Neuronal stem cell (in vitro differentiated cells): ENCODE results near the gene CMBL. TPM values are rescaled to one million over a fixed set of nuclear protein-coding genes. Genes with fewer than 3 reads are reported as not detected.

Source experiments
- DNase-seq: peaks from one replicate; pipeline ENCODE4 v3.0.0-alpha.2; 2013; ENCODE audit warnings: low spot score
- H2AFZ ChIP-seq: one replicate; pipeline ENCODE4 v1.6.1; 2013; ENCODE audit warnings: mild to moderate bottlenecking, low read length, inconsistent platforms
- H2AK5ac ChIP-seq: 2 replicates; pipeline ENCODE4 v1.6.1; 2013; ENCODE audit warnings: low read depth, mild to moderate bottlenecking, inconsistent platforms, low read length, moderate library complexity, mixed read lengths
- H2BK120ac ChIP-seq: 2 replicates; pipeline ENCODE4 v1.6.1; 2013; ENCODE audit warnings: low read depth, mild to moderate bottlenecking, inconsistent platforms, low read length, moderate library complexity, mixed read lengths
- H2BK12ac ChIP-seq: one replicate; pipeline ENCODE4 v1.6.1; 2013; ENCODE audit warnings: low read length, inconsistent platforms
- H2BK15ac ChIP-seq: 2 replicates; pipeline ENCODE4 v1.6.1; 2013; ENCODE audit warnings: mild to moderate bottlenecking, low read length, inconsistent platforms, mixed read lengths
- H2BK5ac ChIP-seq: one replicate; pipeline ENCODE4 v1.6.1; 2013; ENCODE audit warnings: inconsistent platforms, mild to moderate bottlenecking, low read length, moderate library complexity
- H3K14ac ChIP-seq: one replicate; pipeline ENCODE4 v1.6.1; 2013; ENCODE audit warnings: low read length, inconsistent platforms
- H3K18ac ChIP-seq: 2 replicates; pipeline ENCODE4 v1.6.1; 2013; ENCODE audit warnings: low read length, inconsistent platforms
- H3K23ac ChIP-seq: 2 replicates; pipeline ENCODE4 v1.6.1; 2013; ENCODE audit warnings: low read depth, mild to moderate bottlenecking, mixed read lengths, low read length, inconsistent platforms; ENCODE audit not compliant: poor library complexity
- H3K27ac ChIP-seq: replicated peaks from 3 replicates; pipeline ENCODE4 v1.5.1; 2013; ENCODE audit warnings: low read length, inconsistent platforms
- H3K27me3 ChIP-seq, 3 experiments: 2 replicates each; pipeline ENCODE4 v1.6.1; 2013; ENCODE audit warnings: low read length in 3 of 3, mild to moderate bottlenecking in 2 of 3, inconsistent platforms in 1 of 3, low read depth in 1 of 3, mixed read lengths in 1 of 3, moderate library complexity in 1 of 3; ENCODE audit not compliant: control insufficient read depth in 3 of 3, insufficient read depth in 3 of 3
- H3K36me3 ChIP-seq, 2 donors: replicated peaks in 1 of 2; 2 replicates each; pipeline ENCODE4 v1.6.1; 2013; ENCODE audit warnings: low read length in 2 of 2; ENCODE audit not compliant: control insufficient read depth in 2 of 2, insufficient read depth in 2 of 2
- H3K4ac ChIP-seq: 2 replicates; pipeline ENCODE4 v1.6.1; 2013; ENCODE audit warnings: inconsistent platforms, mild to moderate bottlenecking, low read length, moderate library complexity
- H3K4me1 ChIP-seq, 2 donors: 1 replicate in 1 of 2; 2 replicates in 1 of 2; pipeline ENCODE4 v1.6.1; 2013; ENCODE audit warnings: low read length in 2 of 2, low read depth in 1 of 2; ENCODE audit not compliant: control insufficient read depth in 2 of 2, insufficient read depth in 1 of 2
- H3K4me2 ChIP-seq: one replicate; pipeline ENCODE4 v1.6.1; 2013; ENCODE audit warnings: mild to moderate bottlenecking, low read length, inconsistent platforms; ENCODE audit not compliant: insufficient read depth, poor library complexity, severe bottlenecking
- H3K4me3 ChIP-seq, 2 donors: 2 replicates each; pipeline ENCODE4 v1.5.1; 2013; ENCODE audit warnings: low read length in 2 of 2, mild to moderate bottlenecking in 2 of 2, inconsistent platforms in 1 of 2, moderate library complexity in 1 of 2
- H3K79me1 ChIP-seq: one replicate; pipeline ENCODE4 v1.6.1; 2013; ENCODE audit warnings: low read depth, mild to moderate bottlenecking, inconsistent platforms, low read length, moderate library complexity
- H3K9ac ChIP-seq: one replicate; pipeline ENCODE4 v1.6.1; 2013; ENCODE audit warnings: mild to moderate bottlenecking, low read depth, low read length, inconsistent platforms; ENCODE audit not compliant: poor library complexity
- H3K9me3 ChIP-seq, 2 donors: replicated peaks in 1 of 2; 2 replicates each; pipeline versions ENCODE3 to v1.6.1; 2013; ENCODE audit warnings: low read length in 2 of 2, mild to moderate bottlenecking in 2 of 2, inconsistent platforms in 1 of 2, low read depth in 1 of 2, mixed read lengths in 1 of 2, moderate library complexity in 1 of 2; ENCODE audit not compliant: control insufficient read depth in 2 of 2, insufficient read depth in 1 of 2
- H4K8ac ChIP-seq: one replicate; pipeline ENCODE4 v1.6.1; 2013; ENCODE audit warnings: low read depth, mild to moderate bottlenecking, inconsistent platforms, low read length, moderate library complexity
- H4K91ac ChIP-seq: one replicate; pipeline ENCODE4 v1.6.1; 2013; ENCODE audit warnings: low read length, low read depth, mild to moderate bottlenecking, inconsistent platforms; ENCODE audit not compliant: poor library complexity
- whole genome bisulfite sequencing, 2 donors: extraction: QIAGEN DNeasy Blood & Tissue Kit; methylation state at CpG; one replicate each; pipeline ENCODE4 v1.1.7; 2013; ENCODE audit warnings: missing lambda C conversion rate in 2 of 2, mixed read lengths in 1 of 2; ENCODE audit not compliant: insufficient read length in 2 of 2, insufficient replicate concordance in 1 of 2; ENCODE audit errors: extremely low coverage in 2 of 2; 5-methylcytosine and 5-hydroxymethylcytosine counted together
- small RNA-seq: library from polyadenylated mRNA; stranded (forward); fragments of <200 nt; extraction: miRNeasy Mini kit (QIAGEN cat#:217004); gene quantifications from one replicate; pipeline ENCODE3, GENCODE V24; 2013; ENCODE audit not compliant: insufficient read depth

The CMBL gene

DNA sequence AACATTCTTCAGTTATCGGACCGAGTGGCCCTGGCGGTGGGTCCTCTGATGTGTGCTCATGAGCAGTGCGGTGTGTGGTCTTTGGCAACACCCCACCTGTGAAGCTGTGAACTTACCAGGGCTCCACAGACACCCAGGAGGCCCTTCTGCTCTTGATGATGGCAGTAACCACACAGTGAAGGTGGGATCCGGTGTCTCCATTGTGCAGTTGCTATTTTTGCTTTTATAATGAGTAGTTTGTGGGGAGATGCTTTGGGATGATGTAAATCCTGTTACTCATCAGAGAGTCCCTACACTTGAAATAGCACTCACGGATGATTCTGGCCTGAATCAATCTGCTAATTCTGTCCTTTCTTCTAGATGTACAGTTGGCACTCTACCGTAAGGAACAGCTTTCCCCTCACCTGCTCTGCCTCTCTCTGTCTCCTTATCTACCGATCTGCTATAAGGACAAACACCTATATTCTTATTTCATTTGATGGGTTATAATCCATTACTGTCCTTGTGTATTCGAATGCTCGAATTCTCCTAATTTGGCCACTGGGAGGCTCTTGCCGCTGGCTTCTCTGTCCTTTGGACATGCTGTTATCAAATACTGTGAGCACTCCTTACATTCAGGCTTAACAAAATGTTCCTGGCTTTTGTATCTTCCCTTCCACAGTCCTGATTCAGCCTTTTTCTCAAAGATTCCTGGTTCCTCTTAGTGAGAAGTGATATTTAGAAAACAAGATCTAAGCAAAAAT lies 78.2 kb downstream of the CMBL start:
- H3K4me2 ChIP-seq = no peak overlapping the region
- no peak for DNase-seq
- peaks cover 5 to 9% of the 10 kb centered on the region in 2 donors for H3K36me3 ChIP-seq
- H3K4me1 ChIP-seq = no peaks in the 10 kb centered on the region
- no peak overlapping the region for H2BK15ac ChIP-seq
- H2BK12ac ChIP-seq = no peak overlapping the region
- H3K4me3 ChIP-seq = no peak overlapping the region
- no peaks in the 10 kb centered on the region for H3K79me1 ChIP-seq
- no peak overlapping the region for H3K9ac ChIP-seq
- H2AK5ac ChIP-seq = no peak overlapping the region
- H4K8ac ChIP-seq = no peak overlapping the region
- no CpG with 5 or more reads among the region's 11 CpGs for WGBS, 2 donors
- H3K18ac ChIP-seq = no peak overlapping the region
- no peak overlapping the region for H3K14ac ChIP-seq
- no peak overlapping the region for H2BK120ac ChIP-seq
- H3K23ac ChIP-seq = no peak overlapping the region
- H2AFZ ChIP-seq = no peak overlapping the region
- H3K4ac ChIP-seq = no peak overlapping the region
- H3K27me3 ChIP-seq = no peaks in the 10 kb centered on the region
- H4K91ac ChIP-seq = no peak overlapping the region
- H3K27ac ChIP-seq = no peak overlapping the region
- peaks cover 0 to 3% of the 10 kb centered on the region in 2 donors for H3K9me3 ChIP-seq
- H2BK5ac ChIP-seq = no peak overlapping the region

DNA sequence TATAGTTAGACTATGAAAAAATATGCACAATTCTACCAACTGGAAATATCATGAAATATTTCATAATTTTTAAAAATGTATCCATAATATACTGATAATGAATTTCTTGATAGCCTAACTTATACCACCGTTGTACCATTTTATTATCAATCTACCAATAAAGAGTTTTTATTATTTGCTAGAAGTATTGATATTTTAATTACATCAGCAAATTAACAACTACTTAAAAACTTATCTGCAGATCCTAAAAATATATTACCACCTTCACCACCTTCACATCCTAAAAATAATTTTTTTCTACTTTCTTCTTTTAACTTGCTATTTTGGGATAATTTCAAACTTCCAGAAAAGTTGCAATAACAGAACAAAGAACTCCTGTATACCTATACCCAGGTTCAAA lies 79.4 kb downstream of the CMBL start:
- no CpG with 5 or more reads among the region's 1 CpG for WGBS, 2 donors
- no peak overlapping the region for H3K9ac ChIP-seq
- H3K27ac ChIP-seq = no peak overlapping the region
- no peak overlapping the region for H4K8ac ChIP-seq
- no peaks in the 10 kb centered on the region for H3K79me1 ChIP-seq
- no peak overlapping the region for H3K4me3 ChIP-seq
- no peaks in the 10 kb centered on the region for H3K4me1 ChIP-seq
- H3K36me3 ChIP-seq = peaks cover 5 to 7% of the 10 kb centered on the region in 2 donors
- peaks cover 0 to 6% of the 10 kb centered on the region in 2 donors for H3K9me3 ChIP-seq
- H3K18ac ChIP-seq = no peak overlapping the region
- no peak overlapping the region for H3K23ac ChIP-seq
- no peak overlapping the region for H2BK5ac ChIP-seq
- H2AFZ ChIP-seq = no peak overlapping the region
- H2AK5ac ChIP-seq = no peak overlapping the region
- no peak overlapping the region for H3K4ac ChIP-seq
- no peak overlapping the region for H3K4me2 ChIP-seq
- H2BK120ac ChIP-seq = no peak overlapping the region
- no peaks in the 10 kb centered on the region for H3K27me3 ChIP-seq
- DNase-seq = no peak
- H4K91ac ChIP-seq = no peak overlapping the region
- no peak overlapping the region for H3K14ac ChIP-seq
- H2BK12ac ChIP-seq = no peak overlapping the region
- H2BK15ac ChIP-seq = no peak overlapping the region

Small RNA genes lying within 50 kb of the gene (small RNA-seq; reads per million reads assigned to genes)
- not detected for gene RF00019
